ENCODE data around the gene NECTIN1.

Gene NECTIN1

DNA sequence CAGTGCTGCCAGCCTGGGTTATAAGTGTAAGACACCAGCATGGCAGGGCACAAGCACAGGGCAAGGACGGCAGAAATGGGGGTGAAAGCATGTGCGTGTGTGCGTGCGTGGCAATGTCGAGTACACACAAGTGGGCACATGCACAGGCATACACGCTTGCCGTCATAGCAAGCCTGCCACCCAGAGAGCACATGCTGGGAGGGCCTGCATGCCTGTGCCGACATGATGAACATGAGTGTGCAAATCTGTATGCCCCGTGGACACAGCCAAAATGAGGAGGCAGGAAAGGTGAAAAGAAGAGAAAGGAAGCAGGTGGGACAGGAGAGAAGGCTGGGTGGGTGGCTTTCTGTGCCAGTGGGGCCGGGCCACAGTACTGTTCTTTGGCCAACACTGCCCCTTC lies 62.9 kb downstream of the NECTIN1 start:
- Histone ChIP-seq H2AFZ (ENCODE audit: low read length) (no peak overlapping the region), H4K20me1 (ENCODE audit: insufficient read depth, low read length) (no peaks in the 10 kb centered on the region), H3F3A (ENCODE audit: insufficient read depth, low read length) (no peaks in the 10 kb centered on the region), H3K27me3 (replicated peaks; ENCODE audit: insufficient read depth, low read length) (no peaks in the 10 kb centered on the region), H3K9me2 (replicated peaks; ENCODE audit: insufficient read depth, low read length) (no peaks in the 10 kb centered on the region), H3K9ac (ENCODE audit: low read length) (no peak overlapping the region), H3K79me2 (ENCODE audit: low read length) (no peaks in the 10 kb centered on the region), H3K9me3 (replicated peaks; ENCODE audit: insufficient read depth, low read length) (no peaks in the 10 kb centered on the region), H3K27ac (ENCODE audit: low read length) (no peak overlapping the region), H3K4me3 (ENCODE audit: low read length) (no peak overlapping the region), H3K4me2 (ENCODE audit: low read depth, low read length) (no peak overlapping the region), H3K4me1 (ENCODE audit: low read length) (no peaks in the 10 kb centered on the region), H3K36me3 (replicated peaks; ENCODE audit: insufficient read depth, low read length) (no peaks in the 10 kb centered on the region)
- TF ChIP-seq EZH2phosphoT487 (IDR thresholded peaks at IDR 0.05; ENCODE audit: low read length): no peak
- TF ChIP-seq, protein P1, sequence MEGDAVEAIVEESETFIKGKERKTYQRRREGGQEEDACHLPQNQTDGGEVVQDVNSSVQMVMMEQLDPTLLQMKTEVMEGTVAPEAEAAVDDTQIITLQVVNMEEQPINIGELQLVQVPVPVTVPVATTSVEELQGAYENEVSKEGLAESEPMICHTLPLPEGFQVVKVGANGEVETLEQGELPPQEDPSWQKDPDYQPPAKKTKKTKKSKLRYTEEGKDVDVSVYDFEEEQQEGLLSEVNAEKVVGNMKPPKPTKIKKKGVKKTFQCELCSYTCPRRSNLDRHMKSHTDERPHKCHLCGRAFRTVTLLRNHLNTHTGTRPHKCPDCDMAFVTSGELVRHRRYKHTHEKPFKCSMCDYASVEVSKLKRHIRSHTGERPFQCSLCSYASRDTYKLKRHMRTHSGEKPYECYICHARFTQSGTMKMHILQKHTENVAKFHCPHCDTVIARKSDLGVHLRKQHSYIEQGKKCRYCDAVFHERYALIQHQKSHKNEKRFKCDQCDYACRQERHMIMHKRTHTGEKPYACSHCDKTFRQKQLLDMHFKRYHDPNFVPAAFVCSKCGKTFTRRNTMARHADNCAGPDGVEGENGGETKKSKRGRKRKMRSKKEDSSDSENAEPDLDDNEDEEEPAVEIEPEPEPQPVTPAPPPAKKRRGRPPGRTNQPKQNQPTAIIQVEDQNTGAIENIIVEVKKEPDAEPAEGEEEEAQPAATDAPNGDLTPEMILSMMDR (IDR thresholded peaks at IDR 0.05; ENCODE audit: low read length): no peak
- TF ChIP-seq EZH2 (optimal IDR thresholded peaks at IDR 0.05; ENCODE audit: low read depth, low read length): no peak
- no peak for DNase-seq

- Histone ChIP-seq H3K9me2 (replicated peaks; ENCODE audit: insufficient read depth, low read length) (no peaks in the 10 kb centered on the region), H3K36me3 (replicated peaks; ENCODE audit: insufficient read depth, low read length) (no peaks in the 10 kb centered on the region)
- TF ChIP-seq EZH2 (optimal IDR thresholded peaks at IDR 0.05; ENCODE audit: low read depth, low read length) (no peak), EZH2phosphoT487 (IDR thresholded peaks at IDR 0.05; ENCODE audit: low read length) (no peak)
- TF ChIP-seq, protein P1 (IDR thresholded peaks at IDR 0.05; ENCODE audit: low read length): no peak
Observed at GRCh38 chr11:119664701-119665420, 64.1 kb downstream of the NECTIN1 start.

GRCh38 chr11:119664063-119664572 lies 64.9 kb downstream of the NECTIN1 start:
- TF ChIP-seq, protein P1 (IDR thresholded peaks at IDR 0.05; ENCODE audit: low read length): no peak
- TF ChIP-seq EZH2 (optimal IDR thresholded peaks at IDR 0.05; ENCODE audit: low read depth, low read length) (no peak), EZH2phosphoT487 (IDR thresholded peaks at IDR 0.05; ENCODE audit: low read length) (no peak)
- no peaks in the 10 kb centered on the region for H3F3A ChIP-seq (ENCODE audit: insufficient read depth, low read length)
- no peaks in the 10 kb centered on the region for H3K27me3 ChIP-seq (replicated peaks; ENCODE audit: insufficient read depth, low read length)
- H3K79me2 ChIP-seq (ENCODE audit: low read length): no peaks in the 10 kb centered on the region
- no peak for DNase-seq
- H3K36me3 ChIP-seq (replicated peaks; ENCODE audit: insufficient read depth, low read length): no peaks in the 10 kb centered on the region
- H3K4me3 ChIP-seq (ENCODE audit: low read length): no peak overlapping the region
- H4K20me1 ChIP-seq (ENCODE audit: insufficient read depth, low read length): no peaks in the 10 kb centered on the region
- H3K9me3 ChIP-seq (replicated peaks; ENCODE audit: insufficient read depth, low read length): no peaks in the 10 kb centered on the region
- H3K4me1 ChIP-seq (ENCODE audit: low read length): no peaks in the 10 kb centered on the region
- no peak overlapping the region for H3K27ac ChIP-seq (ENCODE audit: low read length)
- H3K4me2 ChIP-seq (ENCODE audit: low read depth, low read length): no peak overlapping the region
- no peaks in the 10 kb centered on the region for H3K9me2 ChIP-seq (replicated peaks; ENCODE audit: insufficient read depth, low read length)
- H3K9ac ChIP-seq (ENCODE audit: low read length): no peak overlapping the region
- no peak overlapping the region for H2AFZ ChIP-seq (ENCODE audit: low read length)

More at GRCh38 chr11:119664701-119665420, 64.1 kb downstream of the NECTIN1 start:
- no peak overlapping the region for H3K4me3 ChIP-seq (ENCODE audit: low read length)
- no peak overlapping the region for H3K4me2 ChIP-seq (ENCODE audit: low read depth, low read length)
- H3K9ac ChIP-seq (ENCODE audit: low read length): no peak overlapping the region
- no peak overlapping the region for H2AFZ ChIP-seq (ENCODE audit: low read length)
- H3F3A ChIP-seq (ENCODE audit: insufficient read depth, low read length): no peaks in the 10 kb centered on the region
- no peak for DNase-seq
- no peaks in the 10 kb centered on the region for H3K79me2 ChIP-seq (ENCODE audit: low read length)
- H3K4me1 ChIP-seq (ENCODE audit: low read length): no peaks in the 10 kb centered on the region
- no peak overlapping the region for H3K27ac ChIP-seq (ENCODE audit: low read length)
- no peaks in the 10 kb centered on the region for H3K27me3 ChIP-seq (replicated peaks; ENCODE audit: insufficient read depth, low read length)
- no peaks in the 10 kb centered on the region for H3K9me3 ChIP-seq (replicated peaks; ENCODE audit: insufficient read depth, low read length)
- H4K20me1 ChIP-seq (ENCODE audit: insufficient read depth, low read length): no peaks in the 10 kb centered on the region

Data from MM.1S (cell line).